Tibial artery (tissue), 4 donors: ENCODE measurements around the gene SH3GL3.

Experiments used
- DNase-seq, 2 donors: peaks; one replicate each; pipeline ENCODE4 v3.0.0-alpha.2; 2019
- H3K27ac ChIP-seq, 2 donors: fragments of 200-600 bp; sonication (generic) in 1 of 2; 1 replicate in 1 of 2; 2 replicates in 1 of 2; pipeline ENCODE4 v1.5.1; 2018 to 2019; ENCODE audit warnings: mild to moderate bottlenecking in 1 of 2
- H3K27me3 ChIP-seq, 2 donors: fragments of 200-600 bp; sonication (generic) in 1 of 2; one replicate each; pipeline versions ENCODE4 v1.5.1 to v1.6.0; 2016 to 2019
- H3K36me3 ChIP-seq, 3 donors: fragments of 200-600 bp; sonication (generic) in 2 of 3; one replicate each; pipeline ENCODE4 v1.5.1; 2016 to 2019; ENCODE audit warnings: mild to moderate bottlenecking in 2 of 3
- H3K4me1 ChIP-seq, 4 donors: fragments of 200-600 bp; sonication (generic) in 2 of 4; 1 replicate in 3 of 4; 2 replicates in 1 of 4; pipeline ENCODE4 v1.5.1; 2016 to 2019
- H3K4me3 ChIP-seq, 2 donors: fragments of 200-600 bp; sonication (generic) in 1 of 2; 1 replicate in 1 of 2; 2 replicates in 1 of 2; pipeline ENCODE4 v1.5.1; 2018 to 2019; ENCODE audit warnings: mild to moderate bottlenecking in 2 of 2
- H3K9me3 ChIP-seq, 3 donors: fragments of 200-600 bp; sonication (generic) in 1 of 3; one replicate each; pipeline ENCODE4 v1.5.1; 2016 to 2019
- intact Hi-C: fragments of 100-400 bp; cut with DNase I; formaldehyde crosslinking; loops from one replicate; pipeline ENCODE4 v1.15.0; 2023; ENCODE audit warnings: low total_unique reads
- TF ChIP-seq, protein P1 (sequence below), 2 experiments: fragments of 200-600 bp in 1 of 2; fragments of 450-650 bp in 1 of 2; IDR thresholded peaks; one replicate each; pipeline ENCODE4 v1.5.1; 2017 to 2019; ENCODE audit warnings: antibody characterized with exemption in 2 of 2, mild to moderate bottlenecking in 1 of 2, moderate library complexity in 1 of 2

Gene SH3GL3

DNA sequence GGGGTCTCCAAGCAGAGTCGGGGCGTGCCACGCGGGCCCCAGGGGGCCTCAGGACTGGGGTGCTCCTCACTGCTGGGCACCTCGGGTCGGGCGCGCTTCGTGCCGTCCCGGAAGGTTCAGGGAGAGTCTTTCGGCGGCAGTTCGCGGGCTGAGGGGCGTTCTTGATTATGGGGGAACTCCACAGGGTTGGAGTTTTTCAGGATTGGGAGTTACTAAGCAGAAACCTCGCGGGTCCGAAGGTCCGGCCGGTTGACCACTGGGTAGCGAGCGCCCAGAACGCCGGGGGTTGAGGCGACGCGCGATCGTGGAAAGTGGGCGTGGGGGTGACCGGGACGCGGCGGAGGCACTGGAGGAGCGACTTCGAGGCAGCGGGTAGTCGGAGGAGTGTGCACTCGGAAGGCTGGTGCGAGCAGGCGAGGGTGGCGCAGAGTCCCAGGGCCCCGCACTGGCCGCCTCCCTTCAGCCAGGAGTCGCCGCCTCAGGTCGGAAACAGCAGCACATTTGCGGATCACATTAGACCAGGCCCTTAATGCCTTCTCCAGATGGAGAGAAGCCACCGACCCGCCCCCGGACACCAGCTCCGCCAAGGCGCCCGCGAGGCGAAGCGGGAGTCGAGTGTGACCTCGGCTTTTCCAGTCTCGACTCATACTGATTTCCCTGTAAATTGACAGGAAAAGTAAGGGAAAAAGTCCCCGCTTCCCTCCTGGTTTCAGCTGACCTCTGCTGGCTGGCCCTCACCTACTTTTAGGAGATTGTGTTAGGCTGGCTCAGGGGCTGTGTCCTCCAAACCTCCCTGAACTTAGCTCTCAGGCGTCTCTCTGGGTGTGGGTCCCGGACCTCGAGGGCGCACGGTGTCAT lies 207.5 kb downstream of the SH3GL3 start:
- TF ChIP-seq, protein P1, sequence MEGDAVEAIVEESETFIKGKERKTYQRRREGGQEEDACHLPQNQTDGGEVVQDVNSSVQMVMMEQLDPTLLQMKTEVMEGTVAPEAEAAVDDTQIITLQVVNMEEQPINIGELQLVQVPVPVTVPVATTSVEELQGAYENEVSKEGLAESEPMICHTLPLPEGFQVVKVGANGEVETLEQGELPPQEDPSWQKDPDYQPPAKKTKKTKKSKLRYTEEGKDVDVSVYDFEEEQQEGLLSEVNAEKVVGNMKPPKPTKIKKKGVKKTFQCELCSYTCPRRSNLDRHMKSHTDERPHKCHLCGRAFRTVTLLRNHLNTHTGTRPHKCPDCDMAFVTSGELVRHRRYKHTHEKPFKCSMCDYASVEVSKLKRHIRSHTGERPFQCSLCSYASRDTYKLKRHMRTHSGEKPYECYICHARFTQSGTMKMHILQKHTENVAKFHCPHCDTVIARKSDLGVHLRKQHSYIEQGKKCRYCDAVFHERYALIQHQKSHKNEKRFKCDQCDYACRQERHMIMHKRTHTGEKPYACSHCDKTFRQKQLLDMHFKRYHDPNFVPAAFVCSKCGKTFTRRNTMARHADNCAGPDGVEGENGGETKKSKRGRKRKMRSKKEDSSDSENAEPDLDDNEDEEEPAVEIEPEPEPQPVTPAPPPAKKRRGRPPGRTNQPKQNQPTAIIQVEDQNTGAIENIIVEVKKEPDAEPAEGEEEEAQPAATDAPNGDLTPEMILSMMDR (IDR thresholded peaks at IDR 0.05) = no peak
- H3K36me3 ChIP-seq = no peaks in the 10 kb centered on the region
- peak overlapping the region; percentile 90 to 92 for H3K27ac ChIP-seq
- H3K9me3 ChIP-seq = no peaks in the 10 kb centered on the region
- intact Hi-C loops = loop anchor here (5.0 kb wide), 1 partner anchor 93 kb away; no protein-coding TSS in a partner anchor
- H3K4me1 ChIP-seq = peaks cover 0 to 63% (median 32%) of the 10 kb centered on the region in 4 donors
- H3K4me3 ChIP-seq = peak overlapping the region; percentile 75 to 91
- DNase-seq = peak; percentile 51 to 78
- no peaks in the 10 kb centered on the region for H3K27me3 ChIP-seq

DNA sequence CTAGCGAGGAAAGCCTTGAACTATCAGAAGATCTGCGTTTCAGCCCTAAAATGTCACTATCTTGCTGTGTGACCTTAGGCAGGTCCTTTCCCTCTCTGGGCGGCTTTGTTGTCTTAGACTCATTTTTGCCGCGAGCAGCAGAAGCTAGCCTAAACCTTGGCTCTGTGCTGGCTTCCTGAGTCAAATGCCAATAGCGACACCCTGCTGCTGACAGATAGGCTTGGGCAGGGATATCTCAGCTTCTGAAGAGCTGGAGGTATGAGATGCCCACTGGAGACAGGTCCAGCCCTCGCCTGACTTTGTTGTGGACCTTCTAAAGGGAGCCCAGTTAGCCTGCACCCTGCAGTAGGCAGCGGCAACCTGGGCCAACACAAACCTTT lies 208.1 kb downstream of the SH3GL3 start:
- H3K27ac ChIP-seq = peak overlapping the region; percentile 90 to 92
- no peak for DNase-seq
- H3K4me3 ChIP-seq = peak overlapping the region; percentile 75 to 91
- no peaks in the 10 kb centered on the region for H3K9me3 ChIP-seq
- intact Hi-C loops = no loop called here
- TF ChIP-seq, protein P1 (IDR thresholded peaks at IDR 0.05) = no peak
- H3K27me3 ChIP-seq = no peaks in the 10 kb centered on the region
- H3K4me1 ChIP-seq = peaks cover 0 to 69% (median 34%) of the 10 kb centered on the region in 4 donors
- peaks cover 0 to 4% (median 0%) of the 10 kb centered on the region in 3 donors for H3K36me3 ChIP-seq

- H3K27me3 ChIP-seq = no peaks in the 10 kb centered on the region
- H3K4me1 ChIP-seq = peaks cover 0 to 71% (median 34%) of the 10 kb centered on the region in 4 donors
- TF ChIP-seq, protein P1 (IDR thresholded peaks at IDR 0.05) = no peak
- H3K27ac ChIP-seq = peak overlapping the region in 1 of 2 donors; percentile 92
- no peaks in the 10 kb centered on the region for H3K9me3 ChIP-seq
- intact Hi-C loops = no loop called here
- no peak overlapping the region for H3K4me3 ChIP-seq
- DNase-seq = no peak
- H3K36me3 ChIP-seq = peaks cover 0 to 5% (median 0%) of the 10 kb centered on the region in 3 donors
These were observed 209.1 kb downstream of the SH3GL3 start for GRCh38 chr15:83656192-83656591.

- Histone ChIP-seq H3K9me3 (no peaks in the 10 kb centered on the region), H3K27me3 (no peaks in the 10 kb centered on the region), H3K36me3 (peaks cover 0 to 5% (median 0%) of the 10 kb centered on the region in 3 donors), H3K4me3 (no peak overlapping the region), H3K4me1 (peaks cover 0 to 71% (median 34%) of the 10 kb centered on the region in 4 donors), H3K27ac (peak overlapping the region in 1 of 2 donors; percentile 64)
- no peak for DNase-seq
- intact Hi-C loops = no loop called here
- TF ChIP-seq, protein P1 (IDR thresholded peaks at IDR 0.05) = no peak
These were observed 209.9 kb downstream of the SH3GL3 start for GRCh38 chr15:83656943-83657528.

DNA sequence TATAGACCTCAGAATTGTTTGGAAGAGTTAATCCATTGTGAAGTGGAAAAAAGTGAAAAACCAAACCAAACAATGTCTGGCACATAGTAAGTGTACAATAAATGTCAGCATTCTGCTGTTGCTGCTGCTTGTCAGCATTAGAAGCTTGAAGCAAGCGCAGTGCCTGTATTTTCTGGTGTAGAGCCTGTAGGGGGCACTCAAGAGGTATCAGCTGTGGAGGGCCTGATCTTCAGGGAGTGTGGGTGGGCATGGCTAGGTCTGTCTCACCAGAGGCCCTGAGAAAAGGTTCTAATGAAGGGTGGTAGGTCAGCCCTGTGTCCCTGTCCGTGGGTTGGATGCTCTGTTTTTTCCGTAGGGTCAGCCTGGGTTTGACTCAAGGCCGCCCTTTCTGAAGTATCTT lies 210.4 kb downstream of the SH3GL3 start:
- Histone ChIP-seq H3K27me3 (no peaks in the 10 kb centered on the region), H3K27ac (peak overlapping the region; percentile 55 to 64), H3K36me3 (peaks cover 0 to 5% (median 0%) of the 10 kb centered on the region in 3 donors), H3K4me1 (peaks cover 0 to 69% (median 34%) of the 10 kb centered on the region in 4 donors), H3K4me3 (no peak overlapping the region), H3K9me3 (no peaks in the 10 kb centered on the region)
- DNase-seq = no peak
- intact Hi-C loops = no loop called here
- TF ChIP-seq, protein P1 (IDR thresholded peaks at IDR 0.05) = no peak
